ENCODE measurements around the gene SEMA3E. TPM values are rescaled to one million over a fixed set of nuclear protein-coding genes. Genes with fewer than 3 reads are reported as not detected.

The SEMA3E gene
- total RNA-seq, 4 donors from 2014 or later: 0.65 to 4.0 (median 2.1) TPM

DNA sequence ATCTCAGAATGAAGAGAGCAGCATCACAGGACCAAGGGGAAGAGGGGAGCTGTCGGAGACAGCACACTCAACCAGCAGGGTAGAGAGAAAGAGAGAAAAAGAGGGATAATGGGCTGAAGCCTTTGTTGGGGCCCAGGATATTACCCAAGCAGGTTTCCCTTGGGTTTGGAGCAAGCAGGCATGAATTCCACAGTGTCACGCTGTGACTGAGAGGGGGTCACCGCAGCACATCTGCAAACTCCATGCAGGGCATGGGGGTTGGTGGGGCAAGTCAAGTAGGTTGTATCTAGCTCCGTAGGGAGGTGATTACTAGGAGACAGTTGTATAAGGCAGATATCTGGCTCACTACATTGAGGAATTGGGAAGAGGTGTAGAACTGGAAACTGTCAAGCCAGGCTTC, 42.2 kb upstream of the SEMA3E start:
- TF ChIP-seq POLR2A (IDR thresholded peaks at IDR 0.05): no peak
- TF ChIP-seq, protein P1, sequence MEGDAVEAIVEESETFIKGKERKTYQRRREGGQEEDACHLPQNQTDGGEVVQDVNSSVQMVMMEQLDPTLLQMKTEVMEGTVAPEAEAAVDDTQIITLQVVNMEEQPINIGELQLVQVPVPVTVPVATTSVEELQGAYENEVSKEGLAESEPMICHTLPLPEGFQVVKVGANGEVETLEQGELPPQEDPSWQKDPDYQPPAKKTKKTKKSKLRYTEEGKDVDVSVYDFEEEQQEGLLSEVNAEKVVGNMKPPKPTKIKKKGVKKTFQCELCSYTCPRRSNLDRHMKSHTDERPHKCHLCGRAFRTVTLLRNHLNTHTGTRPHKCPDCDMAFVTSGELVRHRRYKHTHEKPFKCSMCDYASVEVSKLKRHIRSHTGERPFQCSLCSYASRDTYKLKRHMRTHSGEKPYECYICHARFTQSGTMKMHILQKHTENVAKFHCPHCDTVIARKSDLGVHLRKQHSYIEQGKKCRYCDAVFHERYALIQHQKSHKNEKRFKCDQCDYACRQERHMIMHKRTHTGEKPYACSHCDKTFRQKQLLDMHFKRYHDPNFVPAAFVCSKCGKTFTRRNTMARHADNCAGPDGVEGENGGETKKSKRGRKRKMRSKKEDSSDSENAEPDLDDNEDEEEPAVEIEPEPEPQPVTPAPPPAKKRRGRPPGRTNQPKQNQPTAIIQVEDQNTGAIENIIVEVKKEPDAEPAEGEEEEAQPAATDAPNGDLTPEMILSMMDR (IDR thresholded peaks at IDR 0.05): no peak
- intact Hi-C loops (cut with DNase I; ENCODE audit: low total_unique reads): no loop called here
- H3K4me3 ChIP-seq (ENCODE audit: low read depth, poor library complexity, severe bottlenecking): no peak overlapping the region
- 82 to 83% methylated on average over 4 of the region's 4 CpGs for WGBS, 2 donors
- no peak for DNase-seq (ENCODE audit: low spot score in 2 of 2)

DNA sequence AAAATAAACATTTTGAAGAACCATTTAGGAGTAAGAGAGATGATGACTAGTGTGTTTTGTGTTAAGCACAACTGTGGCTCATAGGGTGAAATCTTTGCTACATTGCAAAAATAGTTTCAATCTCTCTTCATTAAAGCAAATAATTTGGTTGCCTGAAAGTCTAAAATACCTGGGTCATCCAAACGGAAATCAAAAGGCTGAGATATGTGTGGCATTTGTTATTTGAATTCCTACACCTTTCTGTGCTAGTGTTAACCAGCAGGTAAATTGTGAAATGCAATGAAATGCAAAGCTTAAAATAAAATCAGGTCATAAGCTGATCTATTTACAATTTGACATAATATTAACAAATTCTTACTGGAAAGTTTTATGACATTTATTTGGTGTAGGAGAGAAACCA, 40.9 kb upstream of the SEMA3E start:
- 62 to 66% methylated on average over 1 of the region's 1 CpG for WGBS, 2 donors
- DNase-seq (ENCODE audit: low spot score in 2 of 2): no peak
- no peak overlapping the region for H3K4me3 ChIP-seq (ENCODE audit: low read depth, poor library complexity, severe bottlenecking)
- no peak for TF ChIP-seq POLR2A (IDR thresholded peaks at IDR 0.05)
- TF ChIP-seq, protein P1 (IDR thresholded peaks at IDR 0.05): no peak
- intact Hi-C loops (cut with DNase I; ENCODE audit: low total_unique reads): loop anchor here (5.0 kb wide), 1 partner anchor 768 kb away; no protein-coding TSS in a partner anchor

DNA sequence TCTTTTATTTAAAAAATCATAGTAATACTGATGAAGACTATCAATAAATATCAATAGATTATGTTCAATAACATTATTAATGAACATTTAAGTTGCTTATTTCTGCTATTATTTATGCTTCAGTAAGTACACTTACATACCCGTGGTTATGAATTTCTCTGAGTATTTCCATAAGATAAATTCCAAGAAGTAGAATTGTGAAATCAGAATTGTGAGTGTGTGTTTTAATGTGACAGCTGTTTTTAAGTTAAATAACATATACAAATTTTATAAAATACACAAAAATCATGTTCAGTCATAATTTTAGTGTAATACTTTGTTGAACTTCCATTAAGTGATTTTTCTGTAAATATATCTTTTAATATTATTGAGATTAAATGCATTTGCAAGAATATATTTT, 37.5 kb upstream of the SEMA3E start:
- intact Hi-C loops (cut with DNase I; ENCODE audit: low total_unique reads): loop anchor here (5.0 kb wide), 1 partner anchor 764 kb away; no protein-coding TSS in a partner anchor
- 93 to 94% methylated on average over 1 of the region's 1 CpG for WGBS, 2 donors
- TF ChIP-seq, protein P1 (IDR thresholded peaks at IDR 0.05): no peak
- TF ChIP-seq POLR2A (IDR thresholded peaks at IDR 0.05): no peak
- DNase-seq (ENCODE audit: low spot score in 2 of 2): no peak
- H3K4me3 ChIP-seq (ENCODE audit: low read depth, poor library complexity, severe bottlenecking): no peak overlapping the region

DNA sequence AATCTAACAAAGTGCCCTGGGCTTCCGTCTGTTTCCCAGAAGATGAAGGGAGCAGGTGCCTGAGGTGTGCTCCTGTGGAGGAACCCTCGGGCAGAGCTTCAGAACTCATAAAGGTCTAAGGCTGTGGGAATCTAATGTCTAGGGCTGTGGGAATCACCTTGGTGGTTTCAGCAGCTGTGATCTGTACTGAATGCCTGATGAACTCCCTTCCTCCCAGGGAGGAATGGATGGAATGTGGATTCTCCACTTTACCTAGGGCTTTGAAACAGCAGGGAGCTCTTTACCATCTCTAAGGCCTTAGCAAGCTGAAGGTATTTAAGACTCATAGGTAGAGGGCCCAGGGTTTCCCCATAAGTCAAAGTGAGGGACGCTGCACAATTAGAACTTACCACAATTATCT, 36.0 kb upstream of the SEMA3E start:
- no peak for DNase-seq (ENCODE audit: low spot score in 2 of 2)
- 60 to 70% methylated on average over 3 of the region's 3 CpGs for WGBS, 2 donors
- no peak overlapping the region for H3K4me3 ChIP-seq (ENCODE audit: low read depth, poor library complexity, severe bottlenecking)
- no peak for TF ChIP-seq POLR2A (IDR thresholded peaks at IDR 0.05)
- TF ChIP-seq, protein P1 (IDR thresholded peaks at IDR 0.05): no peak
- intact Hi-C loops (cut with DNase I; ENCODE audit: low total_unique reads): loop anchor here (5.0 kb wide), 1 partner anchor 763 kb away; no protein-coding TSS in a partner anchor

DNA sequence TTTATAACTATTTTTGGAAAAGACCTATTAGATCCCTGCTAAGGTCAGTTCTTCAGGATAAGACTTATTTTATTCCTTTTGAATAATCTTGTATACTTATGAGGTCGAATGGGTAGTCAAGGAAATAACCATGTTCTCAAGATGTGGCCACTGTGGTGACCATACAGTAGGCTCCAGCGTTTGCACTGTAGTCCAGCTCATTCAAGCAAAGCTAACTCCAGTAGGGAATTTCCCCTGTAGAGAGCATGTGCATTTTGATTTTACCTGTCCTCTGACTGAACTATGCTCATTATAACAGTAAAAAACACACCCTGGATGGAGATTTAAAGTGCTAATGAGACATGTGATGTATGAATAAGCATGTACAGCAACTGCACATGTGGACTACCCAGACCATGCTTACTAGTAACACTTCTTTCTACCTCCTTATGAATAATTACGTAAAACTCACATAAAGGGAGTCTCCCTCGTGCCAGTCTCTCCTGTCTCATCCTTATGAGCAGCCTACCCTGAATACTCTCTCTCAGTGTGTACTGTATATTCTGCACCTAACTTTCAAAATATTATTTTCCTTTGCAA, 32.4 kb upstream of the SEMA3E start:
- no peak for DNase-seq (ENCODE audit: low spot score in 2 of 2)
- intact Hi-C loops (cut with DNase I; ENCODE audit: low total_unique reads): no loop called here
- 79 to 85% methylated on average over 4 of the region's 4 CpGs for WGBS, 2 donors
- no peak overlapping the region for H3K4me3 ChIP-seq (ENCODE audit: low read depth, poor library complexity, severe bottlenecking)
- no peak for TF ChIP-seq POLR2A (IDR thresholded peaks at IDR 0.05)
- TF ChIP-seq, protein P1 (IDR thresholded peaks at IDR 0.05): no peak
